A549 (cell line): ENCODE measurements around the gene HMGN4. TPM values are rescaled to one million over a fixed set of nuclear protein-coding genes. Genes with fewer than 3 reads are reported as not detected.

Experiments
- ATAC-seq, 2 experiments: fragments of 200-7000 bp in 1 of 2; fragments of >200 bp in 1 of 2; cut with Nextera tagmentation in 1 of 2; cut with Tn5 transposase in 1 of 2; 3 replicates each; pipeline versions ENCODE4 v1.8.0 to v1.9.1; 2018 to 2020; ENCODE audit warnings: mild to moderate bottlenecking in 1 of 2, moderate library complexity in 1 of 2
- CTCF ChIA-PET: fragments of 300-600 bp; sonication (Branson Sonifier 250); formaldehyde crosslinking; extraction: SDS; loops from one replicate; lab custom pipeline; 2021; ENCODE audit warnings: antibody characterized with exemption, inconsistent platforms; lab: Yijun Ruan, JAX
- POLR2A ChIA-PET: fragments of 350-600 bp; formaldehyde crosslinking; extraction: SDS; loops from one replicate; lab custom pipeline; 2021; ENCODE audit warnings: antibody characterized with exemption, inconsistent platforms; lab: Yijun Ruan, JAX
- DNase-seq, 2 experiments: peaks; one replicate each; pipeline versions ENCODE4 v3.0.0 to v3.0.0-alpha.2; 2011 to 2016; ENCODE audit warnings: low read depth in 1 of 2, low spot score in 1 of 2
- FAIRE-seq: peaks from 2 replicates; lab custom pipeline; 2011; peaks lifted over from hg19 to GRCh38; lab: Jason Lieb, UNC
- H3K27ac ChIP-seq, 2 experiments: fragments of >200 bp; sonication (Bioruptor Twin); formaldehyde crosslinking; 3 replicates each; pipeline ENCODE4 v1.5.1; 2016 to 2017
- H3K4me1 ChIP-seq: fragments of >200 bp; sonication (Bioruptor Twin); formaldehyde crosslinking; 3 replicates; pipeline ENCODE4 v1.6.1; 2016
- H3K4me2 ChIP-seq: fragments of >200 bp; sonication (Bioruptor Twin); formaldehyde crosslinking; 3 replicates; pipeline ENCODE4 v1.6.1; 2016
- H3K4me3 ChIP-seq: fragments of >200 bp; sonication (Bioruptor Twin); formaldehyde crosslinking; 3 replicates; pipeline ENCODE4 v1.5.1; 2016
- H3K9me3 ChIP-seq: fragments of >200 bp; sonication (Bioruptor Twin); formaldehyde crosslinking; 3 replicates; pipeline ENCODE4 v1.6.1; 2016
- BCL3 ChIP-seq: fragments of >200 bp; sonication (Bioruptor Twin); formaldehyde crosslinking; IDR thresholded peaks from 3 replicates; pipeline ENCODE4 v1.6.1; 2016
- BHLHE40 ChIP-seq: IDR thresholded peaks from 2 replicates; pipeline ENCODE4 v1.6.1; 2012; ENCODE audit warnings: low read depth, low read length, inconsistent platforms
- CBX8 ChIP-seq: fragments of 200-600 bp; sonication (generic); IDR thresholded peaks from 2 replicates; pipeline ENCODE4 v1.6.1; 2016
- CHD2 ChIP-seq: fragments of 150-350 bp; IDR thresholded peaks from 2 replicates; pipeline ENCODE4 v1.6.1; 2014; ENCODE audit warnings: low read length; ENCODE audit not compliant: partially characterized antibody
- EHF ChIP-seq: fragments of 250-450 bp; sonication (Bioruptor Pico); IDR thresholded peaks from 2 replicates; pipeline ENCODE4 v1.5.0; 2020; ENCODE audit warnings: mild to moderate bottlenecking
- EHMT2 ChIP-seq: fragments of 200-600 bp; sonication (generic); IDR thresholded peaks from 2 replicates; pipeline ENCODE4 v1.6.1; 2016; ENCODE audit warnings: antibody characterized with exemption, low read depth, mild to moderate bottlenecking, moderate library complexity
- FOSL2 ChIP-seq, 2 experiments: fragments of 450-650 bp in 1 of 2; fragments of >200 bp in 1 of 2; sonication (Bioruptor Twin) in 1 of 2; formaldehyde crosslinking; IDR thresholded peaks; 2 replicates each; pipeline versions ENCODE4 v1.5.0 to v1.6.1; 2016 to 2020; ENCODE audit warnings: mild to moderate bottlenecking in 1 of 2, moderate library complexity in 1 of 2
- GATA3 ChIP-seq: IDR thresholded peaks from 2 replicates; pipeline ENCODE4 v1.6.1; 2012; ENCODE audit warnings: borderline replicate concordance
- HES2 ChIP-seq: fragments of >200 bp; sonication (Bioruptor Twin); formaldehyde crosslinking; IDR thresholded peaks from 2 replicates; pipeline ENCODE4 v1.6.1; 2016
- HOXB13 ChIP-seq: fragments of 250-450 bp; sonication (Bioruptor Pico); IDR thresholded peaks from 2 replicates; pipeline ENCODE4 v1.5.0; 2020; ENCODE audit warnings: low read depth, mild to moderate bottlenecking, moderate library complexity
- HOXB5 ChIP-seq: fragments of 250-450 bp; sonication (Bioruptor Pico); IDR thresholded peaks from 2 replicates; pipeline ENCODE4 v1.5.0; 2020; ENCODE audit warnings: mild to moderate bottlenecking, moderate library complexity
- MAX ChIP-seq: IDR thresholded peaks from 2 replicates; pipeline ENCODE4 v1.6.1; 2012
- MAZ ChIP-seq: fragments of 150-350 bp; IDR thresholded peaks from 2 replicates; pipeline ENCODE4 v1.6.1; 2014; ENCODE audit warnings: antibody characterized with exemption, low read depth, low read length, borderline replicate concordance
- MYC ChIP-seq: IDR thresholded peaks from 2 replicates; pipeline ENCODE4 v1.6.1; 2012; ENCODE audit warnings: mild to moderate bottlenecking, inconsistent platforms, low read length, improper control_type of control experiment, borderline replicate concordance
- NFE2L2 ChIP-seq: fragments of 150-350 bp; conservative IDR thresholded peaks from 2 replicates; pipeline ENCODE4 v1.6.1; 2014; ENCODE audit warnings: low read length
- NPAS2 ChIP-seq: fragments of 250-450 bp; sonication (Bioruptor Pico); IDR thresholded peaks from 2 replicates; pipeline ENCODE4 v1.8.0; 2022; ENCODE audit warnings: mild to moderate bottlenecking, moderate library complexity, borderline replicate concordance
- PHF8 ChIP-seq: fragments of 200-600 bp; sonication (generic); IDR thresholded peaks from 2 replicates; pipeline ENCODE4 v1.6.1; 2016; ENCODE audit warnings: low read depth, mild to moderate bottlenecking, antibody characterized with exemption, moderate library complexity, borderline replicate concordance
- RAD21 ChIP-seq, 2 experiments: fragments of >200 bp in 1 of 2; sonication (Bioruptor Twin) in 1 of 2; formaldehyde crosslinking in 1 of 2; IDR thresholded peaks in 1 of 2; conservative IDR thresholded peaks in 1 of 2; 2 replicates in 1 of 2; 3 replicates in 1 of 2; pipeline ENCODE4 v1.6.1; 2012 to 2018; ENCODE audit warnings: inconsistent platforms in 1 of 2
- RARB ChIP-seq: fragments of 250-450 bp; sonication (Bioruptor Pico); IDR thresholded peaks from 2 replicates; pipeline ENCODE4 v1.8.0; 2021; ENCODE audit warnings: mild to moderate bottlenecking, moderate library complexity
- SMC3 ChIP-seq: fragments of >200 bp; sonication (Bioruptor Twin); formaldehyde crosslinking; IDR thresholded peaks from 3 replicates; pipeline ENCODE4 v1.6.1; 2018; ENCODE audit warnings: inconsistent platforms
- ZFP36 ChIP-seq: fragments of 450-650 bp; IDR thresholded peaks from 2 replicates; pipeline ENCODE4 v1.6.1; 2014; ENCODE audit warnings: borderline replicate concordance; ENCODE audit not compliant: partially characterized antibody
- ZSCAN20 ChIP-seq: fragments of 250-450 bp; sonication (Bioruptor Pico); IDR thresholded peaks from 2 replicates; pipeline ENCODE4 v1.8.0; 2022; ENCODE audit warnings: mild to moderate bottlenecking, moderate library complexity
- WGBS: methylation state at CpG from one replicate; pipeline ENCODE4 v1.1.6; 2017; ENCODE audit errors: missing lambda C conversion rate; 5-methylcytosine and 5-hydroxymethylcytosine counted together
- polyA plus RNA-seq, 4 experiments: library from polyadenylated mRNA; depleted of rRNA in 3 of 4; stranded (reverse); fragments of >200 nt; fragmentation: RNase III in 1 of 4; extraction: RNeasy Plus Mini Kit Qiagen cat#74134 plus additional on column Dnase treatment in 1 of 4; gene quantifications; 2 replicates in 3 of 4; 3 replicates in 1 of 4; pipeline ENCODE4 v1.2.3, GENCODE V29; 2011 to 2017
- TF ChIP-seq, protein P1 (sequence below): IDR thresholded peaks from 2 replicates; pipeline ENCODE4 v1.6.1; 2012; ENCODE audit warnings: low read depth, borderline replicate concordance
- TF ChIP-seq, protein P2 (sequence below): fragments of >200 bp; sonication (Bioruptor Twin); formaldehyde crosslinking; IDR thresholded peaks from 3 replicates; pipeline ENCODE4 v1.5.1; 2016

The HMGN4 gene
- polyA plus RNA-seq, 2 of the 4 experiments (the other 2 are of a cell fraction), result 55.0 to 59.0 TPM

DNA sequence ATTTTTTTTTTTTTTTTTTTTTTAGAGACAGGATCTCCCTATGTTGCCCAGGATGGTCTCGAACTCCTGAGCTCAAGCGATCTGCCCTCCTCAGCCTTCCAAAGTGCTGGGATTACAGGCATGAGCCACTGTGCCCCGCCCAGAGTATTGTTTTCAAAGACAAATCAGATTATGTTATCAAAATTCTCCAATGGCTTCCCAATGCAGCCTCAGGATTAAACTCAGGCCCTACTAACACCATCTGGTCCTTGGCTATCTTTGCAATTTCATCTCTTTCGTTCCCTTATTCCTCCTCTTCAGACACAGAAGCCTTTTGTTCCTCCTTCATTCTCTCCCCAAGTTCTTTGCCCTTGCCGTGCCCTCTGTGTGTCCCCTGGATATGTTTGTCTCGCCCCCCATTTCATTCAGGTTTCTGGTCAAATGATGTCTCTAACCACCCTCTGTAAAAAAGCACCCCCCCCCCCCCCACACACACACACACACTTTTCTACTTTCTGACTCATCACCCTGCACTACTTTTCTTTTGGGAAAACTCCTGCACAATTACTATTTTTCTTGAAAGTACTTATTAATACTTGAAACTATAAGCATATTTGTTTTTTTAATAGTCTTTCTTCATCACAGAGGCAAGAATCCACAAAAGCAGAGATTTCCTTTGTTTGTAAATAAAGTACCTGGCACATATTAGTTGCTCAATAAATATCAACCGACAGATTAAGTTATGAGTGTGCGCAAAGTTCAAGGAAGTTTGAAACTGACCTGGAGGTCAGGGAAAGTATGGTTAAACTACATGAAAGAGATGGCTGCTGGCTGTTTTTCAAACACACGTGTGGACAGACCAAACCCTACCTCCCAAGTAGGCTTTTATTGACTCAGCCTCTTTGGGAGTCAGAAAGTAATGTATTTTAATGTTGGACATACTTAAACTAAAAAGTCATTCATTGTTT lies 21.4 kb upstream of the HMGN4 start:
- DNase-seq, result no peak
- ChIA-PET POLR2A (no interaction called here), CTCF (interaction anchor here (1.5 kb wide), 1 partner anchor 175 kb away, joined by 4 read pairs; no protein-coding TSS in a partner anchor)
- no peak for FAIRE-seq
- TF ChIP-seq GATA3 (no peak), HES2 (no peak), PHF8 (no peak), RARB (CRISPR knock-in tag) (no peak), HOXB13 (CRISPR knock-in tag) (no peak), CBX8 (no peak), HOXB5 (CRISPR knock-in tag) (no peak), FOSL2 (IDR thresholded peaks at IDR 0.05) (no peak), FOSL2 (CRISPR knock-in tag; IDR thresholded peaks at IDR 0.05) (no peak), BCL3 (no peak), CHD2 (no peak), NPAS2 (CRISPR knock-in tag) (no peak), MAZ (no peak), MAX (no peak), EHMT2 (no peak), BHLHE40 (no peak), NFE2L2 (no peak)
- TF ChIP-seq, protein P1, sequence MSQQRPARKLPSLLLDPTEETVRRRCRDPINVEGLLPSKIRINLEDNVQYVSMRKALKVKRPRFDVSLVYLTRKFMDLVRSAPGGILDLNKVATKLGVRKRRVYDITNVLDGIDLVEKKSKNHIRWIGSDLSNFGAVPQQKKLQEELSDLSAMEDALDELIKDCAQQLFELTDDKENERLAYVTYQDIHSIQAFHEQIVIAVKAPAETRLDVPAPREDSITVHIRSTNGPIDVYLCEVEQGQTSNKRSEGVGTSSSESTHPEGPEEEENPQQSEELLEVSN, result no peak
- TF ChIP-seq, protein P2, sequence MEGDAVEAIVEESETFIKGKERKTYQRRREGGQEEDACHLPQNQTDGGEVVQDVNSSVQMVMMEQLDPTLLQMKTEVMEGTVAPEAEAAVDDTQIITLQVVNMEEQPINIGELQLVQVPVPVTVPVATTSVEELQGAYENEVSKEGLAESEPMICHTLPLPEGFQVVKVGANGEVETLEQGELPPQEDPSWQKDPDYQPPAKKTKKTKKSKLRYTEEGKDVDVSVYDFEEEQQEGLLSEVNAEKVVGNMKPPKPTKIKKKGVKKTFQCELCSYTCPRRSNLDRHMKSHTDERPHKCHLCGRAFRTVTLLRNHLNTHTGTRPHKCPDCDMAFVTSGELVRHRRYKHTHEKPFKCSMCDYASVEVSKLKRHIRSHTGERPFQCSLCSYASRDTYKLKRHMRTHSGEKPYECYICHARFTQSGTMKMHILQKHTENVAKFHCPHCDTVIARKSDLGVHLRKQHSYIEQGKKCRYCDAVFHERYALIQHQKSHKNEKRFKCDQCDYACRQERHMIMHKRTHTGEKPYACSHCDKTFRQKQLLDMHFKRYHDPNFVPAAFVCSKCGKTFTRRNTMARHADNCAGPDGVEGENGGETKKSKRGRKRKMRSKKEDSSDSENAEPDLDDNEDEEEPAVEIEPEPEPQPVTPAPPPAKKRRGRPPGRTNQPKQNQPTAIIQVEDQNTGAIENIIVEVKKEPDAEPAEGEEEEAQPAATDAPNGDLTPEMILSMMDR, result no peak
- no peak overlapping the region for H3K4me2 ChIP-seq
- no peaks in the 10 kb centered on the region for H3K9me3 ChIP-seq
- no peak overlapping the region for H3K27ac ChIP-seq
- ATAC-seq, result no peak
- H3K4me3 ChIP-seq, result no peak overlapping the region
- WGBS, result 80% methylated on average over 9 of the region's 9 CpGs
- peaks cover 22% of the 10 kb centered on the region; the same call in 1 of the 3 replicates for H3K4me1 ChIP-seq

- FAIRE-seq (no peak), ATAC-seq (no peak), DNase-seq (no peak)
- no peak for TF ChIP-seq ZSCAN20 (CRISPR knock-in tag)
- no peak for TF ChIP-seq RAD21 (conservative IDR thresholded peaks at IDR 0.05 in 1 of 2, IDR thresholded peaks at IDR 0.05 in 1 of 2)
- no peak for TF ChIP-seq MYC
- TF ChIP-seq PHF8, result no peak
- no peak for TF ChIP-seq EHF (CRISPR knock-in tag)
- TF ChIP-seq ZFP36, result no peak
- no peak for TF ChIP-seq SMC3
- H3K4me2 ChIP-seq, result no peak overlapping the region
- ChIA-PET POLR2A (no interaction called here), CTCF (interaction anchor here (1.2 to 1.9 kb wide), 3 partner anchors 11 to 183 kb away, joined by 3 to 4 read pairs (median 3); no protein-coding TSS in a partner anchor)
- H3K4me3 ChIP-seq, result no peak overlapping the region
- H3K9me3 ChIP-seq, result no peaks in the 10 kb centered on the region
- H3K27ac ChIP-seq, result no peak overlapping the region
- peaks cover 37% of the 10 kb centered on the region for H3K4me1 ChIP-seq
- WGBS, result 93% methylated on average over 2 of the region's 2 CpGs
These were observed 18.8 kb upstream of the HMGN4 start for GRCh38 chr6:26519359-26519758.
